Measurements from ENCODE around the gene NPY.

DNA sequence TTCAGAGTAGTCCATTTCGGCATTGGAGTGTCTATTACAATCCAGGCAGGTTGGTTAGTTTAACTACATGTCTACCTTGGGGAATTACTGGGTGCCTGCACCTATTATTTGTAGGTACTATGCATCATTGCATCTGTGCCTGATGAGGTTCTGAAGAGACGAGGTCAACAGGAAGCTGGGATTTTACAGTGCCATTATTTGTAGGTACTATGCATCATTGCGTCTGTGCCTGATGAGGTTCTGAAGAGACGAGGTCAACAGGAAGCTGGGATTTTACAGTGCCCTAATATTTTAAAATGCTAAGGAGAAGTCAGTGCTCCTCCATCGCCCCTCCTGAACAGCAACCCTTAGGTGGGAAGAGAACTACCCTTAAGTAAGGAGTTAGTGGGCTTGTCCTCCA lies 41.7 kb downstream of the NPY start:
- TF ChIP-seq GABPA (IDR thresholded peaks at IDR 0.05 in 1 of 2, conservative IDR thresholded peaks at IDR 0.05 in 1 of 2) (no peak), NR2F2 (IDR thresholded peaks at IDR 0.05) (no peak), EGR1 (IDR thresholded peaks at IDR 0.05; ENCODE audit: low read depth in 2 of 2) (no peak), TAF1 (conservative IDR thresholded peaks at IDR 0.05) (no peak), JUND (IDR thresholded peaks at IDR 0.05) (no peak), ZBTB33 (IDR thresholded peaks at IDR 0.05) (no peak), YY1 (IDR thresholded peaks at IDR 0.05) (no peak), SP1 (IDR thresholded peaks at IDR 0.05) (no peak), HNF4G (IDR thresholded peaks at IDR 0.05) (no peak), RXRA (IDR thresholded peaks at IDR 0.05) (no peak)
- TF ChIP-seq, protein P1, sequence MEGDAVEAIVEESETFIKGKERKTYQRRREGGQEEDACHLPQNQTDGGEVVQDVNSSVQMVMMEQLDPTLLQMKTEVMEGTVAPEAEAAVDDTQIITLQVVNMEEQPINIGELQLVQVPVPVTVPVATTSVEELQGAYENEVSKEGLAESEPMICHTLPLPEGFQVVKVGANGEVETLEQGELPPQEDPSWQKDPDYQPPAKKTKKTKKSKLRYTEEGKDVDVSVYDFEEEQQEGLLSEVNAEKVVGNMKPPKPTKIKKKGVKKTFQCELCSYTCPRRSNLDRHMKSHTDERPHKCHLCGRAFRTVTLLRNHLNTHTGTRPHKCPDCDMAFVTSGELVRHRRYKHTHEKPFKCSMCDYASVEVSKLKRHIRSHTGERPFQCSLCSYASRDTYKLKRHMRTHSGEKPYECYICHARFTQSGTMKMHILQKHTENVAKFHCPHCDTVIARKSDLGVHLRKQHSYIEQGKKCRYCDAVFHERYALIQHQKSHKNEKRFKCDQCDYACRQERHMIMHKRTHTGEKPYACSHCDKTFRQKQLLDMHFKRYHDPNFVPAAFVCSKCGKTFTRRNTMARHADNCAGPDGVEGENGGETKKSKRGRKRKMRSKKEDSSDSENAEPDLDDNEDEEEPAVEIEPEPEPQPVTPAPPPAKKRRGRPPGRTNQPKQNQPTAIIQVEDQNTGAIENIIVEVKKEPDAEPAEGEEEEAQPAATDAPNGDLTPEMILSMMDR (IDR thresholded peaks at IDR 0.05; ENCODE audit: low read depth, low read length, missing input control): no peak
- TF ChIP-seq, protein P2, sequence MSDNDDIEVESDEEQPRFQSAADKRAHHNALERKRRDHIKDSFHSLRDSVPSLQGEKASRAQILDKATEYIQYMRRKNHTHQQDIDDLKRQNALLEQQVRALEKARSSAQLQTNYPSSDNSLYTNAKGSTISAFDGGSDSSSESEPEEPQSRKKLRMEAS (IDR thresholded peaks at IDR 0.05): no peak
- TF ChIP-seq, protein P3, sequence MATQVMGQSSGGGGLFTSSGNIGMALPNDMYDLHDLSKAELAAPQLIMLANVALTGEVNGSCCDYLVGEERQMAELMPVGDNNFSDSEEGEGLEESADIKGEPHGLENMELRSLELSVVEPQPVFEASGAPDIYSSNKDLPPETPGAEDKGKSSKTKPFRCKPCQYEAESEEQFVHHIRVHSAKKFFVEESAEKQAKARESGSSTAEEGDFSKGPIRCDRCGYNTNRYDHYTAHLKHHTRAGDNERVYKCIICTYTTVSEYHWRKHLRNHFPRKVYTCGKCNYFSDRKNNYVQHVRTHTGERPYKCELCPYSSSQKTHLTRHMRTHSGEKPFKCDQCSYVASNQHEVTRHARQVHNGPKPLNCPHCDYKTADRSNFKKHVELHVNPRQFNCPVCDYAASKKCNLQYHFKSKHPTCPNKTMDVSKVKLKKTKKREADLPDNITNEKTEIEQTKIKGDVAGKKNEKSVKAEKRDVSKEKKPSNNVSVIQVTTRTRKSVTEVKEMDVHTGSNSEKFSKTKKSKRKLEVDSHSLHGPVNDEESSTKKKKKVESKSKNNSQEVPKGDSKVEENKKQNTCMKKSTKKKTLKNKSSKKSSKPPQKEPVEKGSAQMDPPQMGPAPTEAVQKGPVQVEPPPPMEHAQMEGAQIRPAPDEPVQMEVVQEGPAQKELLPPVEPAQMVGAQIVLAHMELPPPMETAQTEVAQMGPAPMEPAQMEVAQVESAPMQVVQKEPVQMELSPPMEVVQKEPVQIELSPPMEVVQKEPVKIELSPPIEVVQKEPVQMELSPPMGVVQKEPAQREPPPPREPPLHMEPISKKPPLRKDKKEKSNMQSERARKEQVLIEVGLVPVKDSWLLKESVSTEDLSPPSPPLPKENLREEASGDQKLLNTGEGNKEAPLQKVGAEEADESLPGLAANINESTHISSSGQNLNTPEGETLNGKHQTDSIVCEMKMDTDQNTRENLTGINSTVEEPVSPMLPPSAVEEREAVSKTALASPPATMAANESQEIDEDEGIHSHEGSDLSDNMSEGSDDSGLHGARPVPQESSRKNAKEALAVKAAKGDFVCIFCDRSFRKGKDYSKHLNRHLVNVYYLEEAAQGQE (IDR thresholded peaks at IDR 0.05): no peak

Measured in liver (tissue), 3 donors.